Measurements from ENCODE around the gene SMPD3.

DNA sequence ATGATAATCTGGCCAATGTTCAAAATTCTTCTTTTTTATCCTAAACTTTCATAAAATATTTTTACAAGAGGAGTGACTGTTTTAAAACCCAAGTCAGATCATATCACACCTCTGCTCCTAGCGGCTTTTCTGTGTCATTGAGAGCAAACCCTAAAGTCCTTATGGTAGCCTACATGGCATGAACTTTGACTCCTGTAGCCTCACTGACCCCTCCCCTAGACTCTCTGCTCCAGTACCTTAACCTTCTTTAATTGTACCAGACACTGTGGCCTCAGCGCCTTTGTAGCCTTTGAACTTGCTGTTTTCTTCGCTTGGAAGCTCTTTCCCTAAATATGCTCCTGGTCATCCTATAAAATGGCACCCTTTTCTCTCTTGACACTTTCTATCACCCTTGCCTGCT is 7.3 kb upstream of the SMPD3 start:
- TF ChIP-seq POLR2A (IDR thresholded peaks at IDR 0.05): no peak
- TF ChIP-seq, protein P1, sequence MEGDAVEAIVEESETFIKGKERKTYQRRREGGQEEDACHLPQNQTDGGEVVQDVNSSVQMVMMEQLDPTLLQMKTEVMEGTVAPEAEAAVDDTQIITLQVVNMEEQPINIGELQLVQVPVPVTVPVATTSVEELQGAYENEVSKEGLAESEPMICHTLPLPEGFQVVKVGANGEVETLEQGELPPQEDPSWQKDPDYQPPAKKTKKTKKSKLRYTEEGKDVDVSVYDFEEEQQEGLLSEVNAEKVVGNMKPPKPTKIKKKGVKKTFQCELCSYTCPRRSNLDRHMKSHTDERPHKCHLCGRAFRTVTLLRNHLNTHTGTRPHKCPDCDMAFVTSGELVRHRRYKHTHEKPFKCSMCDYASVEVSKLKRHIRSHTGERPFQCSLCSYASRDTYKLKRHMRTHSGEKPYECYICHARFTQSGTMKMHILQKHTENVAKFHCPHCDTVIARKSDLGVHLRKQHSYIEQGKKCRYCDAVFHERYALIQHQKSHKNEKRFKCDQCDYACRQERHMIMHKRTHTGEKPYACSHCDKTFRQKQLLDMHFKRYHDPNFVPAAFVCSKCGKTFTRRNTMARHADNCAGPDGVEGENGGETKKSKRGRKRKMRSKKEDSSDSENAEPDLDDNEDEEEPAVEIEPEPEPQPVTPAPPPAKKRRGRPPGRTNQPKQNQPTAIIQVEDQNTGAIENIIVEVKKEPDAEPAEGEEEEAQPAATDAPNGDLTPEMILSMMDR (IDR thresholded peaks at IDR 0.05): no peak
